GM21619 (cell line): Measurements from ENCODE around the gene HDAC9.
"Not testable (repeated sequence)": the region's sequence is repeated elsewhere in the genome, so short reads cannot be mapped to it uniquely, and the experiment has no call there.

Experiments used
- ATAC-seq: cut with Tn5 transposase; IDR thresholded peaks from one replicate; pipeline ENCODE4 v1.9.1; 2021; ENCODE audit not compliant: unreplicated experiment

The HDAC9 gene

DNA sequence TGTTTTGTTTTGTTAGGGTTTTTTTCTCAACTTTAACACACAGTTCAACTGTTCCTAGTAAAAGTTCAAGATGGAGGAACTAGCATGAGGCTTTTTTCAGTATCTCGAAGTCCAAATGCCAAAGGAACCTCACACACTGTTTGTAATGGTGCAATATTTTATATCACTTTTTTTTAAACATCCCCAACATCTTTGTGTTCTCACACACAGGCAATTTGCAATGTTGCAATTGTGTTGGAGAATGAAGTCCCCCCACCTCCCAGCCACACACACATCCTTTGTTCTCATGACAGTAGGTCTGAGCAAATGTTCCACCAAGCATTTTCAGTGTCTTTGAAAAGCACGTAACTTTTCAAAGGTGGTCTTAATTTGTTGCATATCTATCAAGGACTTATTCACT lies 501.0 kb downstream of the HDAC9 start:
- ATAC-seq, result no peak

DNA sequence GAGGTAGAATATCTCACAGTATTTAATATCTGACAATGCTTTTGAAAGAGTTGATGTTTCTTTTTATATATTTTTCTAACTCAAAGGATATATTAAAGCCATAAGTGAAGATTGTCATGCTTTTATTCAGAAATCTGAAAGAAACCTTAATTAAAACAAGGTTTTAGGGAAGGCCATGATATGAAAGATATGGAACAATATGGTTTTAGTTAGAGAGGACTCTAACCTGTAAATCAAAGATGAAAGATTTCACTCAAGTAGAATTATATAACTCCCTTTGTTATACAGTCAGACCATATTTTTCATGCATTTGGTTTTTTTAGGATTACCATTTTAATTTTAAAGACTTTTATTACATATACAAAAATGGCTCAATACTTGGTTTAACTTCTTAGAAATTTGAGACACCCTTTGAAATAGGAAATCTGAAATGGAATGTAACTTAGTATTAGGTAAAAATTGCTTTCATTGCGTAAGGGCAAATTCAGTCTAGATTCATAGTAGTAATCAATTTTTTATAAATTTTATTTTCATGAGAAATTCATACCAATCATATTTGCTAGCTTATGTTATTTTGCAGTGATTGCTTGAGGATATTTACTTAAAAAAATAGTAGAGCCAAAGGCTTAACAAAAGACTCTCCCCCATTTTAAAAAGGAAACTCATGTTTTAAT lies 502.1 kb downstream of the HDAC9 start:
- ATAC-seq, result no peak

DNA sequence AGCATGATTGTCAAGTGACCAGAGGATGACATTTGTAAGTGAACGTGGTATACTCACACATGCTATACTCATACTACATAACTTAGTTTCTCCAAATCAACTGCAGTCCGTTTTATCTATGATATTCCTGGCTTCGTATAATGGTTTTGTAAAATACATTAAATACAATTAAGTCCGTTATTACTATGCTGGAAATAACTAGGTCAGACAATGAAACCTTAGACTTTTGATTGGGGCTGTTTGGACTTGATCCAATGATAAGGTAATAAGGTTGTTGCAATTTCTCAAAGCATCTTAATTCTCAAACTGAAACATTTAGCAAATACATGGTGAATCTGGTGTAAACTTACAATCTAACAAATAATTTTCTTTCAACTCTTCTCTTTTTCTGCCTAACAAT lies 504.9 kb downstream of the HDAC9 start:
- no peak for ATAC-seq

DNA sequence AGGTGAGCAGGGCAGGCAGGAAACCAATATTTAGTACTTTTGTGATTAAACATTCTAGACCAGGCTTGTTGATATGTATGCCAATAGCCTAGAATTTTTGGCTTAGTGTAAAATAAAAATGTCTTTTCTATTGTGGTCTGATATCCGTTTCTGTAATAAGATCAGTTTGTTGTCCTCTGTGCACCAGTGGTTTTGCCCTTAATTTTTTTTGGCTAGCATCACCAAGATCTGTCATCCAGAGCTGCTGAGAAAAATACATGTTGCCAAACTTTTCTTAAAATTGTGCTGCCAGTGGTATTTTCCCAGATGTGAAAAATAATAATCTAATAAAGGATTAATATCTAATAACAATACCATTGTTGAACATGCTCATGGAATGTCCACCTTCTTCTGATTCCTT lies 506.3 kb downstream of the HDAC9 start:
- no peak for ATAC-seq

DNA sequence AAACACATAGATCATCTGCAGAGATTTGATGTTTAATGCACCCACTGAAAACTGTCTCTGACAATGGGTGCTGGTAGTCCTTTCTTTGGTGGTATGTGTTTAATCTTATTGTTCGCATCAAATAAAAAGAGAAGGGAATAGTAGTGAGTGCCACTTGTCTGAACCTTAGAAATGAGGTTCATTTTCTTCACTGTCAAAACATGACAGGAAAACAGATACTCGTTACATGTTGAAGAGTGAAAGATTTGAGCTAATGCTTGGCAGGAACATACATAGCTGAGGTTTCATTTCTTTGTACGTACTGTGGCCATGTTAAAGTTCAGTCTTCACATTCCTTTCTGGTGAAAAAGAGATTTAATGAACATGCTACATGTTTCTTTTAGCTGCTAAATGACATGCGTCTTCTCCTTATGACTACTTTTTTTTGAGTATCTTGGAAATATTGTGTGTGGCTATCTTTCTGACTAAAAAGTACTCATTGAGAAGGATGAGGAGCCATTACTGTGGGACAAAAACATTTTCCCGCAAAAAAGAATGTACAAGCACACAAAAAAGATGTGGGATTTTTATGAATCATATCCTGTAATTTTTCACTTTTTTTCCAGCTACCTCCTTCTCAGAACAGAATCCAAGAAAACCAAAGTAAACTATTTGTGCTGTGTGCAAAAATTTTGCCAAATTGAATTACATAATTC lies 513.8 kb downstream of the HDAC9 start:
- no peak for ATAC-seq

DNA sequence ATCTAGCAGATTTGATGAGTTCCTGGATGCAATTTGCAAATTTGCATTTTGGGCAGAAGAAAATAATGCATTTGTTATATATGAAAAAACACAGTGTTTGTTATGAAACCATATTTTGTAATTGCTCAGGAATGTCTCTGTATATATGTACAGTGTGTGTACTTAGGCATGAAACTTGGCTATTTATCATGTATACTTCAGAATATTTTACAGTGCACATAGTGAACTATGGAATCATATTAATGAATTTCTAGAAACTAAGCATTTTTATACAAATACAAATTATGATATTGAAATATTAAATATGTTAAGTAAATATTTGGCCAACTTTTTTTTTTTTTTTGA lies 514.4 kb downstream of the HDAC9 start:
- no peak for ATAC-seq

DNA sequence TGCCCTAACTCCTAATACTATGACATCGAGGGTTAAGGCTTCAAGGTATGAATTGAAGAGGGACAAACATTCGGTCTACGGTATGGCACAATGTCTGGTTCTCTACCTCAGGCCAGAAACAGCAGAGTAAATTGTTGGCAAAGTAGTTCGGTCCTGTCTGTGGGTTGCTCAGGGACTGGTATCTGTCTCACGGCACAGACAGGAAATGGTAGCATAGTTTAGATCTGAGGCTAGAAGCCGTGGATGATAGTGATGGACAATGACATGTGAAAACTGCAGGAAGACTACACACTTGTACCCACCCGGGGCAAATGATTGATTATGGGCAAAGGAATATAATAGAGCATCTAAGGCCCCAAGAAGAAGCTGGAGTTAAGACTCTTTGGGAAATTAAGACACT lies 515.7 kb downstream of the HDAC9 start:
- no peak for ATAC-seq

DNA sequence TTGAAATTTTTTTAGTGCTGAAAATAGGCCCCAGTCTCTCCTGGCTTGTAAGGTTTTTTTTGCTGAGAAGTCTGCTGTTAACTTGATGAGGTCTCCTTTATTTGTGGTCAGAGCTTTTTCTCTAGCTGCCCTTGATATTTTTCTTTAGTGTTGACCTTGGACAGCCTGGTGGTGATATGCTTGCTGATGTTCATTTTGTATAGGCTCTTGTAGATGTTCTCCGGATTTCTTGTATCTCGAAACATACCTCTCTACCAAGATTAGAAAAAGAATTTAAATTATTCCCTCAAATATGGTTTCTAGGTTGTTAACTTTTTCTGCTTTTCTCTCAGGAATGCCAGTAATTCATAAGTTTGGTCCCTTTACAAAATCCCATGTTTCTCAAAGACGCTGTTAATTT lies 519.5 kb downstream of the HDAC9 start:
- no peak for ATAC-seq

DNA sequence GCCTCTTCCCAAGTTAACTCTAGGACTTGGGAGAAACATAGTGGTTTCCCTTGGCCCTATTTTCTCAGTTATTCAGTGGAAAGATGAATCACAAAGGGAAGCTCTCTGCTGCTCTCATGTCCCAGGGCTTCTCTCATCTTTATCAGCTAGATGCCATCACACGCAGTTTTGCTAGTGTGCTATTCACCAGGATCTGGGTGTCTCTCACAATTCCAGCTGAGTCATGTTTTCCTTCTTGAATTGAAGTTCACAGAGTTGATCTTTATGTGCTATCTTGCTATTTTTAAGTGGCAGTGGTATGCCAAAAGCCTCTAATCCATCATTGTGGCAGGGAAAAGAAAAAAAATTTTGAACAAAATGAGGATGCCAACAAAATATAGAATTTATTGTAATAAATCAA lies 520.6 kb downstream of the HDAC9 start:
- ATAC-seq, result no peak

DNA sequence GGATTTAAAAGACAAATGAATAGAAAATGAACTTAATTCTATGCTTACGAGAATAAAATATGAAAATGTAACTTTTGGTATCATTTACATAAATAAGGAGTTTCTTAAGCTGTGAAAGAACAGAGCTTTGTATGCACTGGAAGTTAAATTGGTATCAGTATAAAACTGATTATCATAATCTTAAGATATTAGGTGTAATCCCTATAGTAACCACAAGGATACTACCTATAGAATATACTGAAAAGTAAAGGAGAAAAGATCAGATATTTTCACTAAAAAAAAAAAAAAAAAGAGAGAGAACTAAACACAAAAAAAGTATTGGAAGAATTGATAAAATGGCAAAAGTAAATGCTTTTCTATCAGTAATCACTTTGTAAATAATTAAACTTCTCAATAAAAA lies 521.8 kb downstream of the HDAC9 start:
- ATAC-seq, result no peak

DNA sequence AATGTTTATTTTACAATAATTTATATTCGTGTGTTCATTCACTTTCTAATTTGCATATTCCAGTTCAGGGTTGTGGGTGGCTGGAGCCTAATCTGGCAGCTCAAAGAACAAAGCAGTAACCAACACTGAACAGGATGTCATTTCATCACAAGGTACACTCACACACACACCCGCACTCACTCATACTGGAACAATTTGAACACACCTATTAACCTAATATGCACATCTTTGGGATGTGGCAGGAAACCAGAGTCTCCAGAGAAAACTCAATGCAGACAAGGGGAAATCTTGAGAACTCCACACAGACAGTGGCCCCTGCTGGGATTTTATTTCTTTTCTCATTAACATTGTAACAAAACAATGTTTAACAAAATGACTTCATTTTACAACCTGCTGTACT lies 524.5 kb downstream of the HDAC9 start:
- ATAC-seq, result no peak

DNA sequence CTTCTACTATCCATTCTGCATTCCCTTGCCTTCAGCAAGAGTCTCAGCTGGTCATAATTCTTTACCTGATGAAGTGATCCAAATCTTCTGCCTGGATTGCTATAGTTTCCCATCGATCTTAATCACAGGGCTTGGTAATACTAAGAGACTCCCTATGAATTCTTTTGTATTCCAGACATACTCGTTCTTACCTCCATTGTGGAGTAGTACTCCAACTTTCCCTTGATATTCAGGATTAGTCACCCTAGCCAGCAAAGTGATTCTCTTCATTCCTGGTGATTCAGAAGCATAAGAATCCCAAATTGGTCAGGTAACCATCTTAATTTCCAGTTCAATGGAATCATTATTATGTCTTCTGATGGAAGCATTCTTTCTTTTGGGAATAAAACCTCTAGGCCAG lies 525.2 kb downstream of the HDAC9 start:
- ATAC-seq, result no peak

DNA sequence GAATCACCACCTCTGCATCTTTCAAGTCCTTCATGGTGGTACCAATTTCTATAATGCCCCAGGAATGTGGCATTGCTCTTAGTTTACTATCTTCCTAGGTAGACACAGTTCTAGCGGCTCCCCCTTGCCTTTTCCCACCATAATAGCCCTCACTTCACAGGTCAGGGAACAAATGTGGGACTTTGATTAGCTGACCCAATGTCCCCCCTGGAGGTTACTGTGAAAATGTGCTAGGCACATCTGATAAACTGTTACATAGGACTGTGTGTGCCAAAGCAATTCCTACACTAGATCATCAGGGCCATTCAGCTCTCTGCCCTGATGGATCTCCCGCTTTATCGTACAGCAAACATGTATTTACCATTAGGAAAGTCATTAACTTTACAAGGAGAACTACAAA lies 527.9 kb downstream of the HDAC9 start:
- no peak for ATAC-seq

DNA sequence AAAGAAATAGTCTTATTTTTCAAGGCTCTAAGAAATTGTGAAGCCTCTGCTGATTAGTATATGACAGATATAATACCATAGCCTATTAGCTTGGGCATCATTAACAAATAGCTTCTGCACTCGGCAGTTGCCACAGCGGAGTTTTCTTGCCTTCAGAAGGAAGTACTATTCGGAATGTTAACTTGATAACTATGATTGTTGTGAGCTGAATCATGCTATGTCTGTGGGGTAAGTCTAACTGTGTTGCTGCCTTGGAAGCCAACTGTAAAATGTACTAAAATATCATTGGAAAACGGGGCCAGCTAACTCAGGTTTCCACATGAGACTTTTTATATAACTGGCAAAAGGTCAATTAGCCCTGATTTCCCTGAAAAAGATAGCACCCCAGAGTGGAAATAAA lies 528.7 kb downstream of the HDAC9 start:
- ATAC-seq, result no peak

DNA sequence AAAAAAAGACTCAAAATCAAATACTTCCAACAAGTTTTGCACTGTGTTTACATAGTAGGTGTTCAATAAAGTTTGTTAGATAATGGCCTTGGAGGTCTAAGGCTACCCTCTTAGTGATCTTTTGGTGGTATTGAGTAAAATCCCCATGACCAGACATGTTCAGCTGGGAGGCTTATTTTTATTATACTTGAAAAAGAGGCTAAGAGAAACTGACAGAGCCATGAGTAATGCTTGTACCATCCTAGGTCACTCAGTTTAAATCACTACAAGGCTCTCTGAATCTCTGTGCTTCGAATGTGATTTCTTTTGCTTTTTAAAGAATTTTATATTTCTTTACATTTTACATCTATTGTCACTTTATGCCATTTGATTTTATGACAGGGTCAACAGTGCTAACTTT lies 531.3 kb downstream of the HDAC9 start:
- ATAC-seq, result no peak

DNA sequence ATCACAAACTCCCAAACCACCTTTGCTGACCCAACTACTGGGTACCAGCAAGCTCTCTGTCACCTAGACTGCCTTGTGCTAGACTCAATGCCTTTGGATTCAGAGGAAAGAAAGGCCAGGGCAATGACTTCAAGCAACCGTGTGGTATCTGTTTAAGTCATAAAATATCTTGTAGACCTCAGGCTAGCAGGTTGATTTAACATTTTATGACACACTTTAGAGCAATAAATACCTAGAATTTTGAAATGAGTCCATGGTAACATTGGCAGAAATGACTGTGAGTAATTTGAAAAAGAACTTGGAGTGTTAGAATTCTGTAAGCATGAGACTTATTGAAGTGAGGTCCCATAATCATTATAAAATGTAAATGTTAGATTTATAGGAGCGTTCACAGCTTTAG lies 534.7 kb downstream of the HDAC9 start:
- ATAC-seq, result no peak

DNA sequence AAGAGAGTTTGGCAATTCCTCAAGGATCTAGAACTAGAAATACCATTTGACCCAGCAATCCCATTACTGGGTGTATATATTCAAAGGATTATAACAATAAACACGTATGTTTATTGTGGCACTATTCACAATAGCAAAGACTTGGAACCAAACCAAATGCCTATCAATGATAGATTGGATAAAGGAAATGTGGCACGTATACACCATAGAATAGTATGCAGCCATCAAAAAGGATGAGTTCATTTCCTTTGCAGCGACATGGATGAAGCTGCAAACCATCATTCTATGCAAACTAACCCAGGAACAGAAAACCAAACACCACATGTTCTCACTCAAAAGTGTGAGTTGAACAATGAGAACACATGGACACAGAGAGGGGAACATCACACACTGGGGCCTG lies 537.4 kb downstream of the HDAC9 start:
- not testable (repeated sequence) for ATAC-seq

DNA sequence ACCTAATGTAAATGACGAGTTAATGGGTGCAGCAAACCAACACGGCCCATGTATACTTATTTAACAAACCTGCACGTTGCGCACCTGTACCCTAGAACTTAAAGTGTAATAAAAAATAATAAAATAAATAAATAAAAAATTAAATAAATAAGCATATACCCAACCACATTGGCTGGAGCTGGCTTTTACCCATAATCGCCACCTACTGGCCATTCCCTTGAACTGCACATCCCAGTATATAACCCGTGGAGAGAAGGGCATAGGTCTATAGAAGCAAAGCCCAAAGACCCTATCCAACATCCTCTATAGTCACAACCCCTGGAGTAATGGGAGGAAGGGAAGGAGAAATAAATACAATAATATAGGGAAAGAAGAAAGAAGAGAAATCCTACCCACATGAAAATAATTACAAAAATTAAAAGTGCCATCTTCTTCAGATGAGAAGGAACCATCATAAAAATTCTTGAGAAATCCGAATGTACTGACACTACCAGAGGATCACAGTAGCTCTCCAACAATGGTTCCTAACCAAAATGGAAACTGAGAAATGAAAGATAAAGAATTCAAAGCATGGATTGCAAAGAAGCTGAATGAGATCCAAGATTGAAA lies 556.3 kb downstream of the HDAC9 start:
- peak; percentile 86 for ATAC-seq
